Cardiac muscle cell (in vitro differentiated cells and primary cell): ENCODE data around the gene LARP1. TPM values are rescaled to one million over a fixed set of nuclear protein-coding genes. Genes with fewer than 3 reads are reported as not detected.

Experiments used
- DNase-seq, 2 donors: peaks; one replicate each; pipeline versions ENCODE4 v3.0.0 to v3.0.0-alpha.2; 2010 to 2017; ENCODE audit warnings: low read depth in 1 of 2, low spot score in 1 of 2
- H3K27ac ChIP-seq: fragments of 200-600 bp; sonication (generic); 2 replicates; pipeline ENCODE4 v1.5.1; 2016
- H3K27me3 ChIP-seq: fragments of 200-600 bp; sonication (generic); 2 replicates; pipeline ENCODE4 v1.6.0; 2016; ENCODE audit warnings: control low read depth
- H3K36me3 ChIP-seq: fragments of 200-600 bp; sonication (generic); 2 replicates; pipeline ENCODE4 v1.5.1; 2016; ENCODE audit warnings: control low read depth
- H3K4me1 ChIP-seq: fragments of 200-600 bp; sonication (generic); 2 replicates; pipeline ENCODE4 v1.8.1; 2017; ENCODE audit warnings: low read depth, mild to moderate bottlenecking, mixed run types
- H3K4me3 ChIP-seq: fragments of 200-600 bp; sonication (generic); 2 replicates; pipeline ENCODE4 v1.5.1; 2016; ENCODE audit warnings: mild to moderate bottlenecking
- H3K9me3 ChIP-seq: fragments of 200-600 bp; sonication (generic); 2 replicates; pipeline ENCODE4 v1.5.1; 2017; ENCODE audit warnings: low read depth, mild to moderate bottlenecking, control low read depth
- polyA plus RNA-seq: library from polyadenylated mRNA; unstranded; fragments of >200 nt; fragmentation: Nextera tagmentation; extraction: Ambion mirVana; gene quantifications from 2 replicates; pipeline ENCODE4 v1.2.1, GENCODE V29; 2016
- total RNA-seq: library from RNA; depleted of rRNA; stranded (reverse); fragments of >200 nt; gene quantifications from 2 replicates; pipeline ENCODE4 v1.2.3, GENCODE V29; 2016
- TF ChIP-seq, protein P1 (sequence below): IDR thresholded peaks from 2 replicates; pipeline ENCODE4 v1.5.1; 2012; ENCODE audit warnings: low read depth, mild to moderate bottlenecking, low read length

Gene LARP1
- total and polyA plus RNA-seq, 2 experiments from 2014 or later, result 40.7 to 97.8 TPM

DNA sequence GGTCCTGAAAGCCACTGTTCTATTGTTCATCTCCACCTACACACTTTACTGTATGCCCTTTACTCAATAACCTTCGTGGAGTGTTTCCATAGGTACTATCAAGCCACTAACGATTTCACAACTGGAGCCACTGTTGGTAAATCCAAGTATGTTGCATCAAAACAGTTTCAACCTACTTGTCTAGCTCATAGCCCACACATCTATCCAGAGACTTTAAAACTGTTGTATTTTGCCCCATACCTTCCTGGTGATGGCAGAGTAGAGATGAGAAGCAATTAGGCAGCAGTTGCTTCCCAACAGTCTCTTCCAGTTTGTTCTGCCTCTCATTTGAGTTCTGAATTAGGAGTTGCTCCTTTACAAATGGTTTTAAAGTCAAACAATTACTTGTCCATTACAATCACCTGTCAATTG, 94.6 kb downstream of the LARP1 start:
- no peaks in the 10 kb centered on the region for H3K27me3 ChIP-seq
- peak overlapping the region; percentile 55 for H3K4me3 ChIP-seq
- H3K36me3 ChIP-seq, result no peaks in the 10 kb centered on the region
- TF ChIP-seq, protein P1, sequence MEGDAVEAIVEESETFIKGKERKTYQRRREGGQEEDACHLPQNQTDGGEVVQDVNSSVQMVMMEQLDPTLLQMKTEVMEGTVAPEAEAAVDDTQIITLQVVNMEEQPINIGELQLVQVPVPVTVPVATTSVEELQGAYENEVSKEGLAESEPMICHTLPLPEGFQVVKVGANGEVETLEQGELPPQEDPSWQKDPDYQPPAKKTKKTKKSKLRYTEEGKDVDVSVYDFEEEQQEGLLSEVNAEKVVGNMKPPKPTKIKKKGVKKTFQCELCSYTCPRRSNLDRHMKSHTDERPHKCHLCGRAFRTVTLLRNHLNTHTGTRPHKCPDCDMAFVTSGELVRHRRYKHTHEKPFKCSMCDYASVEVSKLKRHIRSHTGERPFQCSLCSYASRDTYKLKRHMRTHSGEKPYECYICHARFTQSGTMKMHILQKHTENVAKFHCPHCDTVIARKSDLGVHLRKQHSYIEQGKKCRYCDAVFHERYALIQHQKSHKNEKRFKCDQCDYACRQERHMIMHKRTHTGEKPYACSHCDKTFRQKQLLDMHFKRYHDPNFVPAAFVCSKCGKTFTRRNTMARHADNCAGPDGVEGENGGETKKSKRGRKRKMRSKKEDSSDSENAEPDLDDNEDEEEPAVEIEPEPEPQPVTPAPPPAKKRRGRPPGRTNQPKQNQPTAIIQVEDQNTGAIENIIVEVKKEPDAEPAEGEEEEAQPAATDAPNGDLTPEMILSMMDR, result peak; percentile 14
- peaks cover 28% of the 10 kb centered on the region for H3K4me1 ChIP-seq
- peak overlapping the region; percentile 92 for H3K27ac ChIP-seq
- DNase-seq, result peak in 1 of 2 donors; percentile 83
- no peaks in the 10 kb centered on the region for H3K9me3 ChIP-seq

DNA sequence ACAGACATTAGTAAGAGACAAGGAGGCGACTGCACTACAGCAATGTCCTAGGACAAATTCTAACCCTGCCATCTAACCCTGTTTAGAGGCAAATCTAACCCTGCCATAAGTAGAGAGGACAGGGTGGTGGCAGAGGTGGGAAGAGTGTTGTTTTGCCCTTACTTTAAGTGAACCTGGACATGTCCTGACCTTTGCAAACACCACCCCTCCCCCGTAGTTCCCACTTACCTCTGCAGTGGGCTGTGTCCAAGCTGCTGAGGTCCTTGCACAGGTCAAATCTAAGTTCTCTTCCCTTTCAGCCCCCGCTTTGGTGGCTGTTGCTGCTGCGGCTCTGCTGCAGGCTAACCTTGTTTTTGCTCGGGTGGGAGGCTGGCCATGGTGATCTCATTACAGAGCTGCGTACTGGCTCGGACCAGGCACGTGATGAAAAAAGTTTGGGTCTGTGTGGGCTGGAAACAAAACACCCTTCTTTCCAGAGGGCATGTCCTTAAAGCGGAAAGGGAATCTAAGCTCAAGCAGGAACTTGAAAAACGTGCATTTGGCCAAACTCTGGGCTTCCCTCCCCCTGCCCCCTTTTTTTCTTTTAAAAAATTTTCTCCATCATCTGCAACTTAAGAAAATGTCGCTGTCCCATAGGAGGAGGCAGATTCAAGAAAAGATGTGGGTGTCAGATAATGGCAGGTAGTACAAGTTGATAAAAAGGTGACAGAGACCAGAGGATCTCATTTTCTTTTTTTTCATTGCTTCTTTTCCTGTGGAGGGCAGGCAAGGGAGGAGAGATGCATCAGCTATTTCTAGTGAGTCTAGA, 95.3 kb downstream of the LARP1 start, which contains the start of gene FAXDC2:
Gene FAXDC2, minus strand, starts transcription at position 349 of the 808 bp plus-strand sequence. CDS start 12,425 bp downstream, outside the sequence.
- peak within 1 kb of the TSS; percentile 55 for H3K4me3 ChIP-seq
- TF ChIP-seq, protein P1, result no peak

GRCh38 chr5:154851351-154851750, 96.2 kb downstream of the LARP1 start:
- peak overlapping the region; percentile 92 for H3K27ac ChIP-seq
- peaks cover 24% of the 10 kb centered on the region for H3K4me1 ChIP-seq
- H3K9me3 ChIP-seq, result no peaks in the 10 kb centered on the region
- peak overlapping the region; percentile 55 for H3K4me3 ChIP-seq
- H3K27me3 ChIP-seq, result no peaks in the 10 kb centered on the region
- no peaks in the 10 kb centered on the region for H3K36me3 ChIP-seq
- TF ChIP-seq, protein P1, result no peak
- DNase-seq, result no peak

More for the DNA sequence above, 95.3 kb downstream of the LARP1 start, which contains the start of gene FAXDC2:
- no peaks in the 10 kb centered on the region for H3K36me3 ChIP-seq
- peaks cover 24% of the 10 kb centered on the region for H3K4me1 ChIP-seq
- no peaks in the 10 kb centered on the region for H3K9me3 ChIP-seq
- peak within 1 kb of the TSS; percentile 92 for H3K27ac ChIP-seq
- peak; percentile 91 to 92 for DNase-seq
- H3K27me3 ChIP-seq, result no peaks in the 10 kb centered on the region

GRCh38 chr5:154857530-154858296, 102.5 kb downstream of the LARP1 start:
- peak; percentile 96 to 97 for DNase-seq
- no peaks in the 10 kb centered on the region for H3K9me3 ChIP-seq
- H3K36me3 ChIP-seq, result no peaks in the 10 kb centered on the region
- TF ChIP-seq, protein P1, result peak; percentile 14
- peak overlapping the region; percentile 83 for H3K4me3 ChIP-seq
- peak overlapping the region; percentile 97 for H3K27ac ChIP-seq
- H3K27me3 ChIP-seq, result no peaks in the 10 kb centered on the region
- H3K4me1 ChIP-seq, result peaks cover 6% of the 10 kb centered on the region

- peaks cover 6% of the 10 kb centered on the region for H3K4me1 ChIP-seq
- peak within 1 kb of the TSS; percentile 83 for H3K4me3 ChIP-seq
- TF ChIP-seq, protein P1, result peak; percentile 12
- DNase-seq, result peak; percentile 99
- H3K27ac ChIP-seq, result peak within 1 kb of the TSS; percentile 97
- H3K36me3 ChIP-seq, result no peaks in the 10 kb centered on the region
- no peaks in the 10 kb centered on the region for H3K9me3 ChIP-seq
- no peaks in the 10 kb centered on the region for H3K27me3 ChIP-seq
These were observed 103.3 kb downstream of the LARP1 start, which contains the start of gene CNOT8 for GRCh38 chr5:154858297-154858971. TSS of gene CNOT8 (plus strand) at chr5:154858627. CDS start at chr5:154863279, 4,652 bp downstream.
